Mesothelial cell of epicardium (in vitro differentiated cells): Measurements from ENCODE around the gene KYAT1. TPM values are rescaled to one million over a fixed set of nuclear protein-coding genes. Genes with fewer than 3 reads are reported as not detected.
"Not testable (repeated sequence)": the region's sequence is repeated elsewhere in the genome, so short reads cannot be mapped to it uniquely, and the experiment has no call there.

ENCODE experiments used
- DNase-seq, 2 experiments: peaks; one replicate each; pipeline ENCODE4 v3.0.0; 2021; ENCODE audit warnings: low spot score in 2 of 2; ENCODE audit not compliant: unreplicated experiment in 2 of 2
- H3K27ac Mint-ChIP-seq: 2 replicates; pipeline ENCODE4 v1.8.0; 2021; ENCODE audit warnings: mixed read lengths
- H3K27me3 Mint-ChIP-seq: 2 replicates; pipeline ENCODE4 v1.8.0; 2021; ENCODE audit warnings: low read depth, mixed read lengths
- H3K36me3 Mint-ChIP-seq: 2 replicates; pipeline ENCODE4 v1.8.0; 2021; ENCODE audit warnings: mixed read lengths
- H3K4me1 Mint-ChIP-seq: 2 replicates; pipeline ENCODE4 v1.8.0; 2021; ENCODE audit warnings: mixed read lengths
- H3K4me3 Mint-ChIP-seq: 2 replicates; pipeline ENCODE4 v1.8.0; 2021; ENCODE audit warnings: mild to moderate bottlenecking, moderate library complexity, mixed read lengths
- H3K9me3 Mint-ChIP-seq: 2 replicates; pipeline ENCODE4 v1.8.0; 2021; ENCODE audit warnings: mixed read lengths
- total RNA-seq: library from RNA; stranded (reverse); gene quantifications from 3 replicates; pipeline ENCODE4 v1.2.1, GENCODE V29; 2021
- TF ChIP-seq, protein P1 (sequence below): fragments of 200-600 bp; sonication (generic); IDR thresholded peaks from one replicate; pipeline ENCODE4 v1.5.0; 2021; ENCODE audit warnings: antibody characterized with exemption; ENCODE audit not compliant: unreplicated experiment

The KYAT1 gene
- total RNA-seq, 1 donor from 2014 or later: 9.2 TPM

DNA sequence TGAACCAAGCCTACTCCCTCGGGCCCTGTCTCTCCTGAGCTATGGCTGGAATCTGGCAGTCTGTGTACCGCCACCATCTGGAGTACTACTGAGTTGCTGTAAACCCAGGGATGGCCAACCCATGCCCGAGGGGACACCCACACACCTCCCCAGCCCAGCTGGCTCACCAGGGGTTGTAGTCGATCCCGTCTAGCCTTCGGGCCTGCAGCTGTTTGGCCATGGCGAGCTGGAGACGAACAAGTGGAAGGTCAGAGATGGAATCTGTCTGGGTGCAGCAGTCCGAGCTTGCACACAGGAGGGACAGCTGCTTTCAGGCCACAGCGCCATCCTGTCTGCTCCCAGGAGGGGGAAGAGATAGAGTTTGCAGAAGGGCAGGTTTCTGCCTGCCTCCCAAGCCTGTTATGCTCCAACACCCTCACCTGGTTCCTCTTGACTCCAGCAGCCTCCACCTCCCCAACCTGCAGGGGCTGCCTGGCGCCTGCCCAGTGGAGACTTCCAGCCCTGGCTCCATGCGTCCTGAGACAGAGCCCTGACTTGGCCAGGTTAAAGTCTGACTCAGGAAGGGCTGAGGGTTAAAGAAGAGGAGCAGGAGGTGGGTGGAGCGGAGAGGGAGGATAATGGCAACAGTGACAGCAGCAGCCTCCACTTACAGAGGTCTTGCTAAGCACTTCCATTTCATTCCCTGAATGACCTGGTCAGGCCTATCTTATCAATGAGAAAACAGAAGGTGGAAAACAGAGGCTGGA lies 36.4 kb downstream of the KYAT1 start:
- no peak for DNase-seq
- TF ChIP-seq, protein P1, sequence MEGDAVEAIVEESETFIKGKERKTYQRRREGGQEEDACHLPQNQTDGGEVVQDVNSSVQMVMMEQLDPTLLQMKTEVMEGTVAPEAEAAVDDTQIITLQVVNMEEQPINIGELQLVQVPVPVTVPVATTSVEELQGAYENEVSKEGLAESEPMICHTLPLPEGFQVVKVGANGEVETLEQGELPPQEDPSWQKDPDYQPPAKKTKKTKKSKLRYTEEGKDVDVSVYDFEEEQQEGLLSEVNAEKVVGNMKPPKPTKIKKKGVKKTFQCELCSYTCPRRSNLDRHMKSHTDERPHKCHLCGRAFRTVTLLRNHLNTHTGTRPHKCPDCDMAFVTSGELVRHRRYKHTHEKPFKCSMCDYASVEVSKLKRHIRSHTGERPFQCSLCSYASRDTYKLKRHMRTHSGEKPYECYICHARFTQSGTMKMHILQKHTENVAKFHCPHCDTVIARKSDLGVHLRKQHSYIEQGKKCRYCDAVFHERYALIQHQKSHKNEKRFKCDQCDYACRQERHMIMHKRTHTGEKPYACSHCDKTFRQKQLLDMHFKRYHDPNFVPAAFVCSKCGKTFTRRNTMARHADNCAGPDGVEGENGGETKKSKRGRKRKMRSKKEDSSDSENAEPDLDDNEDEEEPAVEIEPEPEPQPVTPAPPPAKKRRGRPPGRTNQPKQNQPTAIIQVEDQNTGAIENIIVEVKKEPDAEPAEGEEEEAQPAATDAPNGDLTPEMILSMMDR: no peak
- Mint-ChIP-seq H3K36me3 (peaks cover 10% of the 10 kb centered on the region), H3K4me3 (peak overlapping the region; percentile 26), H3K4me1 (peaks cover 9% of the 10 kb centered on the region), H3K9me3 (peaks cover 14% of the 10 kb centered on the region), H3K27me3 (no peaks in the 10 kb centered on the region), H3K27ac (peak overlapping the region; percentile 59)

DNA sequence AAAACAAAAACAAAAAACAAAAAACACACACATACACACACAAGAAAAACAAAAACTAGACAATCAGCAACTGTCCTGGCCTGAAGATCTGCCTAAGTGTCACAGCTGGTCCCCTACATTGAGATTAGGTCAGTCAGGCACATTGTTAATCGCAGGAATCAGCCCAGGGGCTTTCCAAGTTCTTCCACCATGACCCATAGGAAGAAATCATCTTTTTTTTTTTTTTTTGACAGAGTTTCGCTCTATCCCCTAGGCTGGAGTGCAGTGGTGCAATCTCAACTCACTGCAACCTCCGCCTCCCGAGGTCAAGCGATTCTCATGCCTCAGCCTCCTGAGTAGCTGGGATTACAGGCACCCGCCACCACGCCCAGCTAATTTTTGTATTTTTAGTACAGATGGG lies 38.6 kb downstream of the KYAT1 start:
- H3K4me1 Mint-ChIP-seq, H3K4me3 Mint-ChIP-seq, H3K9me3 Mint-ChIP-seq, DNase-seq, H3K27me3 Mint-ChIP-seq, H3K27ac Mint-ChIP-seq, H3K36me3 Mint-ChIP-seq: not testable (repeated sequence)

DNA sequence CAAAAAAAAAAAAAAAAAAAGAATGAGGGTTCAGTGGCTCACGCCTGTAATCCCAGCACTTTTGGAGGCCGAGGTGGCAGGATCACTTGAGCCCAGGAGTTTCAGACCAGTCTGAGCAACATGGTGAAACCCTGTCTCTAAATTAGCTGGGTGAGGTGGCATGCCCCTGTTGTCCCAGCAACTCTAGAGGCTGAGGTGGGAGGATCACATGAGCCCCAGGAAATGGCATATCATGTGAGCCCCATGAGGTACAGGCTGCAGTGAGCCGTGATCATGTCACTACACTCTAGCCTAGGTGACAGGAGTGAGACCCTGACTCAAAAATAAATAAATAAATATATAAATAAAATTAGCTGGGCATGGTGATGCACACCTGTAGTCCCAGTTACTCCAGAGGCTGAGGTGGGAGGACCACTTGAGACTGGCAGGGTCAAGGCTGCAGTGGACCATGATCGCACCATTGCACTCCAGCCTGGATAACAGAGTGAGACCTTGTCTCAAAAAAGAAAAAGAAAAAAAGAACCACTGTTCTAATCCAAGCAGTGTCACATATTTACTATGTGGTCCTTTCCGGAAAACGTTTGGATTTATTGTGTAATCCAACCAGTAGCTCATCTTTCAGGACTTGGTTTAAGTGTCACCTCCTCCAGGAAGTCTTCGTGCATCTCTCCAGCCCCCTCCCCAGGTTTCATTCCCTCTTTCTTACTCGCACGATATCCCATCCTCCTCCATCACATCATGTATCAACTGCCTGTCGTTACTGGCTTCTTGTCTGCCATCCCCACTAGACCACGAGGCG lies 39.9 kb downstream of the KYAT1 start:
- H3K36me3 Mint-ChIP-seq: peaks cover 3% of the 10 kb centered on the region
- TF ChIP-seq, protein P1: no peak
- no peaks in the 10 kb centered on the region for H3K27me3 Mint-ChIP-seq
- no peaks in the 10 kb centered on the region for H3K9me3 Mint-ChIP-seq
- peaks cover 9% of the 10 kb centered on the region for H3K4me1 Mint-ChIP-seq
- no peak overlapping the region for H3K4me3 Mint-ChIP-seq
- H3K27ac Mint-ChIP-seq: no peak overlapping the region
- DNase-seq: no peak

DNA sequence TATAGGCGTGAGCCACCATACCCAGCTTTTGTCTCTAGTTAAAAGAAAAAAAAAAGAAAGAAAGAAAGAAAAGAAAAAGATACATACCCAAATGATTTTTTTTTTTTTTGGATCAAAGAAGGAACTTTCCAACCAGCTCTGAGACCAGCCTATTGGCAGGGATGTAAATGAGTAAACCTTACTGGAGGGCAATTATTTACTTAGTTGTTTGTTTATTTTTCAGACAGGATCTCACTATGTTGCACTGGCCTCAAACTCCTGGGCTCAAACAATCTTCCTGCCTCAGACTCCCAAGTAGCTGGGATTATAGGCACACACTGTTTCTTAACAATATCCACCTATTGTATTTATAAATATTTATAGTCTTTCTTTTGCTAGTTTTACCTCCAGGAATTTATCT lies 41.2 kb downstream of the KYAT1 start:
- H3K4me3 Mint-ChIP-seq: no peak overlapping the region
- peaks cover 7% of the 10 kb centered on the region for H3K4me1 Mint-ChIP-seq
- TF ChIP-seq, protein P1: no peak
- H3K36me3 Mint-ChIP-seq: peaks cover 3% of the 10 kb centered on the region
- no peak for DNase-seq
- no peak overlapping the region for H3K27ac Mint-ChIP-seq
- H3K9me3 Mint-ChIP-seq: no peaks in the 10 kb centered on the region
- no peaks in the 10 kb centered on the region for H3K27me3 Mint-ChIP-seq

DNA sequence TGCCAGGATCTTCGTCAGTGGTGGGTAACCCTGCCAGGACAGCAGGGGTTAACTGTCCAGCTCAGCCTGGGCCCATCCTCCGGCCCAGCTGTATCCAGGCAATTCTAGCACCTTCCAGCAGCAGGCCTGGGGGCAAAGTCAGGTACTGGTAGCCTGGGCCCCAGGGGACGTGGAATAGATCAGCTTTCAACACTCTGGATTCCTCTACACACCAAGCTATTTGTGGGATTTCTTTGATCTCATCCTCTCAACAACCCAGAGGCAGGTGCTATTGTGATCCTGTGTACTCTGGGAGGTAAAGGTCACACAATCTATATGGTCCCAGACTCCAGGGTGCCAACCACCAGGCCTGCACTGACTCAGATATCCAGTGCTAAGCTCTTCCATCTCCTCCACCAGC lies 43.4 kb downstream of the KYAT1 start:
- DNase-seq: no peak
- TF ChIP-seq, protein P1: no peak
- Mint-ChIP-seq H3K27me3 (no peaks in the 10 kb centered on the region), H3K4me3 (no peak overlapping the region), H3K9me3 (no peaks in the 10 kb centered on the region), H3K36me3 (peaks cover 5% of the 10 kb centered on the region), H3K27ac (no peak overlapping the region), H3K4me1 (no peaks in the 10 kb centered on the region)

DNA sequence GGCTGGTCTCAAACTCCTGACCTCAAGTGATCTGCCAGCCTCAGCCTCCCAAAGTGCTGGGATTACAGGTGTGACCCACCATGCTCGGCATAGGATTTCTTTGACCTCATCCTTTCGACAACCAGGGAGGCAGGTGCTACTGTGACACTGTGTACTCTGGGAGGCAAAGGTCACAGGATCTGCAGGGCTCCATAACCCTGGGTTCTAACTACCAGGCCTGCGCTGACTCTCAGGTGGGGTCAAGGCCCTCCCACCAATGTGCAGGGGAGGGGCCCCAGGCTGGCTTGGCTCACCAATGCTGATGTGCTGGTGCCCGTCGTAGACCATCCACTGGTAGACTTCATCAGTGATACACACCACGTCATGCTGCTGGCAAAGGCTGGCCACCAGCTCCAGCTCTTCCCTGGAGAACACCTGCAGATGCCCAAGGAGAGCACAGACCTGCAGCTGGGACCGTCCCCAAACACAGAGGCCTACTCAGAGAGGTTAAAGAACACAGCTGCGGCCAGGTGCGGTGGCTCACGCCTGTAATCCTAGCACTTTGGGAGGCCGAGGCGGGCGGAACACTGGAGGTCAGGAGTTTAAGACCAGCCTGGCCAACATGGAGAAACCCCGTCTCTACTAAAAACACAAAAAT lies 45.1 kb downstream of the KYAT1 start:
- H3K27ac Mint-ChIP-seq: no peak overlapping the region
- H3K36me3 Mint-ChIP-seq: peaks cover 2% of the 10 kb centered on the region
- no peaks in the 10 kb centered on the region for H3K9me3 Mint-ChIP-seq
- H3K27me3 Mint-ChIP-seq: no peaks in the 10 kb centered on the region
- no peaks in the 10 kb centered on the region for H3K4me1 Mint-ChIP-seq
- no peak overlapping the region for H3K4me3 Mint-ChIP-seq
- TF ChIP-seq, protein P1: no peak
- no peak for DNase-seq
